SK-N-SH treated with all-trans-retinoic acid at 6 μM for 48 hours (cell line): ENCODE data around the gene PLXNC1.

Source experiments
- ATAC-seq: fragments of 200-7000 bp; cut with Tn5 transposase; 3 replicates; pipeline ENCODE4 v1.9.1; 2020; ENCODE audit warnings: mild to moderate bottlenecking, moderate library complexity
- ARNTL ChIP-seq: fragments of 450-650 bp; formaldehyde crosslinking; IDR thresholded peaks from 2 replicates; pipeline ENCODE4 v1.5.0; 2020; ENCODE audit warnings: low read depth, mild to moderate bottlenecking, moderate library complexity, borderline replicate concordance
- BACH2 ChIP-seq: fragments of 250-450 bp; sonication (Bioruptor Pico); IDR thresholded peaks from 2 replicates; pipeline ENCODE4 v1.9.0; 2021; ENCODE audit warnings: mild to moderate bottlenecking, borderline replicate concordance
- CSDC2 ChIP-seq: fragments of 250-450 bp; sonication (Bioruptor Pico); IDR thresholded peaks from 2 replicates; pipeline ENCODE4 v1.5.0; 2020; ENCODE audit warnings: mild to moderate bottlenecking, moderate library complexity
- ESRRG ChIP-seq: fragments of 250-450 bp; sonication (Bioruptor Pico); IDR thresholded peaks from 2 replicates; pipeline ENCODE4 v1.6.1; 2021; ENCODE audit warnings: mild to moderate bottlenecking
- ISL1 ChIP-seq: fragments of 250-450 bp; sonication (Bioruptor Pico); IDR thresholded peaks from 2 replicates; pipeline ENCODE4 v2.1.2; 2022; ENCODE audit warnings: mild to moderate bottlenecking, moderate library complexity
- OSR1 ChIP-seq: fragments of 250-450 bp; sonication (Bioruptor Pico); IDR thresholded peaks from 2 replicates; pipeline ENCODE4 v1.8.0; 2022; ENCODE audit warnings: moderate library complexity, mild to moderate bottlenecking, inconsistent platforms
- POU6F1 ChIP-seq: fragments of 250-450 bp; sonication (Bioruptor Pico); IDR thresholded peaks from 2 replicates; pipeline ENCODE4 v1.8.0; 2021; ENCODE audit warnings: low read depth, mild to moderate bottlenecking, moderate library complexity, borderline replicate concordance
- PPARA ChIP-seq: fragments of 250-450 bp; sonication (Bioruptor Pico); IDR thresholded peaks from 2 replicates; pipeline ENCODE4 v1.5.0; 2020; ENCODE audit warnings: mild to moderate bottlenecking, borderline replicate concordance
- RARB ChIP-seq: fragments of 250-450 bp; sonication (Bioruptor Pico); IDR thresholded peaks from 2 replicates; pipeline ENCODE4 v1.8.0; 2021; ENCODE audit warnings: mild to moderate bottlenecking, moderate library complexity
- SNAI2 ChIP-seq: fragments of 250-450 bp; sonication (Bioruptor Pico); IDR thresholded peaks from 2 replicates; pipeline ENCODE4 v1.5.0; 2020; ENCODE audit warnings: mild to moderate bottlenecking, moderate library complexity
- TCF4 ChIP-seq: fragments of 250-450 bp; sonication (Bioruptor Pico); IDR thresholded peaks from 2 replicates; pipeline ENCODE4 v1.8.0; 2021; ENCODE audit warnings: mild to moderate bottlenecking, moderate library complexity, borderline replicate concordance
- TOX ChIP-seq: fragments of 250-450 bp; sonication (Bioruptor Pico); IDR thresholded peaks from 2 replicates; pipeline ENCODE4 v1.8.0; 2021; ENCODE audit warnings: mild to moderate bottlenecking, moderate library complexity, borderline replicate concordance
- TSHZ2 ChIP-seq: fragments of 250-450 bp; sonication (Bioruptor Pico); IDR thresholded peaks from 2 replicates; pipeline ENCODE4 v1.5.0; 2020; ENCODE audit warnings: mild to moderate bottlenecking, moderate library complexity
- ZC3H10 ChIP-seq: fragments of 250-450 bp; sonication (Bioruptor Pico); IDR thresholded peaks from 2 replicates; pipeline ENCODE4 v1.5.1; 2021; ENCODE audit warnings: mild to moderate bottlenecking, moderate library complexity
- ZFP3 ChIP-seq: fragments of 250-450 bp; sonication (Bioruptor Pico); IDR thresholded peaks from 2 replicates; pipeline ENCODE4 v1.5.0; 2020; ENCODE audit warnings: mild to moderate bottlenecking, moderate library complexity
- ZFP30 ChIP-seq: fragments of 450-650 bp; formaldehyde crosslinking; IDR thresholded peaks from 2 replicates; pipeline ENCODE4 v1.5.0; 2022; ENCODE audit warnings: mild to moderate bottlenecking, moderate library complexity
- ZNF565 ChIP-seq: fragments of 450-650 bp; formaldehyde crosslinking; conservative IDR thresholded peaks from 2 replicates; pipeline ENCODE4 v1.5.0; 2020; ENCODE audit warnings: low read depth, mild to moderate bottlenecking, moderate library complexity
- ZNF70 ChIP-seq: fragments of 450-650 bp; formaldehyde crosslinking; IDR thresholded peaks from 2 replicates; pipeline ENCODE4 v1.5.0; 2020; ENCODE audit warnings: mild to moderate bottlenecking, moderate library complexity
- ZNF8 ChIP-seq: fragments of 450-650 bp; formaldehyde crosslinking; IDR thresholded peaks from 2 replicates; pipeline ENCODE4 v1.5.0; 2020; ENCODE audit warnings: mild to moderate bottlenecking, moderate library complexity
- TF ChIP-seq, protein P1 (sequence below): fragments of 250-450 bp; sonication (Bioruptor Pico); IDR thresholded peaks from 2 replicates; pipeline ENCODE4 v1.5.1; 2020; ENCODE audit warnings: low read depth, mild to moderate bottlenecking, moderate library complexity
- TF ChIP-seq, protein P2 (sequence below): fragments of 250-450 bp; sonication (Bioruptor Pico); IDR thresholded peaks from 2 replicates; pipeline ENCODE4 v1.8.0; 2020; ENCODE audit warnings: mild to moderate bottlenecking, moderate library complexity, borderline replicate concordance
- TF ChIP-seq, protein P3 (sequence below): fragments of 250-450 bp; sonication (Bioruptor Pico); IDR thresholded peaks from 2 replicates; pipeline ENCODE4 v1.5.1; 2021; ENCODE audit warnings: mild to moderate bottlenecking, moderate library complexity

The PLXNC1 gene

DNA sequence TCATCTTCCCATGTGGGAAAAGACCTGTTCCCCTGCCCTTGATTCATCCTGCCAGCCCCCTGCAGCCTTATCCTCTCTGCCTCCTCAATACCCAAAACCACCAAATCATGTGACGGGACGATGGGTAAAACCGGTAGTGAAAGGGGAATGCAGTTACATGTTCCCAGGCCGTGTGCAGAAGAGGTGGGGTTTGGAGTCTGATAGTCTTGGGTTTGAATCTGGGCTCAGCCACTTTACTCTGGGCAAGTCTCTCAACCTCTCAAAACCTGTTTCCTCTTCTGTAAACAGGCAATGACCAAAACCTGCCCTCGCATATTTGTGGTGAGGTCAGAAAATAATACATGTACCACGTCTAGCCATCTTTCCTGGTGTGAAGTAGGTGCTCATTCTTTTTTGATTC lies 123.0 kb downstream of the PLXNC1 start:
- ATAC-seq: no peak
- TF ChIP-seq, protein P1, sequence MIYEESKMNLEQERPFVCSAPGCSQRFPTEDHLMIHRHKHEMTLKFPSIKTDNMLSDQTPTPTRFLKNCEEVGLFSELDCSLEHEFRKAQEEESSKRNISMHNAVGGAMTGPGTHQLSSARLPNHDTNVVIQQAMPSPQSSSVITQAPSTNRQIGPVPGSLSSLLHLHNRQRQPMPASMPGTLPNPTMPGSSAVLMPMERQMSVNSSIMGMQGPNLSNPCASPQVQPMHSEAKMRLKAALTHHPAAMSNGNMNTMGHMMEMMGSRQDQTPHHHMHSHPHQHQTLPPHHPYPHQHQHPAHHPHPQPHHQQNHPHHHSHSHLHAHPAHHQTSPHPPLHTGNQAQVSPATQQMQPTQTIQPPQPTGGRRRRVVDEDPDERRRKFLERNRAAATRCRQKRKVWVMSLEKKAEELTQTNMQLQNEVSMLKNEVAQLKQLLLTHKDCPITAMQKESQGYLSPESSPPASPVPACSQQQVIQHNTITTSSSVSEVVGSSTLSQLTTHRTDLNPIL (CRISPR knock-in tag): no peak
- TF ChIP-seq ZFP30 (CRISPR knock-in tag): no peak
- TF ChIP-seq SNAI2 (CRISPR knock-in tag): no peak
- no peak for TF ChIP-seq TOX (CRISPR knock-in tag)
- TF ChIP-seq CSDC2: no peak

- ATAC-seq: no peak
- TF ChIP-seq ZNF565: no peak
- TF ChIP-seq ESRRG: no peak
- TF ChIP-seq RARB (CRISPR knock-in tag): no peak
- TF ChIP-seq CSDC2: no peak
Measured at GRCh38 chr12:94272280-94272679, 123.9 kb downstream of the PLXNC1 start.

- TF ChIP-seq TOX (CRISPR knock-in tag) (no peak), POU6F1 (CRISPR knock-in tag) (no peak), ZNF8 (CRISPR knock-in tag) (no peak), ZNF565 (no peak), ZC3H10 (no peak), ZNF70 (CRISPR knock-in tag) (no peak), TCF4 (CRISPR knock-in tag) (no peak), BACH2 (no peak), ARNTL (no peak), ZFP3 (no peak), OSR1 (CRISPR knock-in tag) (no peak)
- ATAC-seq: no peak
Measured at GRCh38 chr12:94273272-94273671, 124.9 kb downstream of the PLXNC1 start.

- no peak for ATAC-seq
- TF ChIP-seq OSR1 (CRISPR knock-in tag) (no peak), ISL1 (CRISPR knock-in tag) (no peak), PPARA (CRISPR knock-in tag) (no peak), ZFP30 (CRISPR knock-in tag) (no peak), ZNF8 (CRISPR knock-in tag) (no peak), ZNF565 (no peak), ZFP3 (no peak), ESRRG (no peak), CSDC2 (no peak), RARB (CRISPR knock-in tag) (no peak), ARNTL (no peak), SNAI2 (CRISPR knock-in tag) (no peak)
- TF ChIP-seq, protein P2, sequence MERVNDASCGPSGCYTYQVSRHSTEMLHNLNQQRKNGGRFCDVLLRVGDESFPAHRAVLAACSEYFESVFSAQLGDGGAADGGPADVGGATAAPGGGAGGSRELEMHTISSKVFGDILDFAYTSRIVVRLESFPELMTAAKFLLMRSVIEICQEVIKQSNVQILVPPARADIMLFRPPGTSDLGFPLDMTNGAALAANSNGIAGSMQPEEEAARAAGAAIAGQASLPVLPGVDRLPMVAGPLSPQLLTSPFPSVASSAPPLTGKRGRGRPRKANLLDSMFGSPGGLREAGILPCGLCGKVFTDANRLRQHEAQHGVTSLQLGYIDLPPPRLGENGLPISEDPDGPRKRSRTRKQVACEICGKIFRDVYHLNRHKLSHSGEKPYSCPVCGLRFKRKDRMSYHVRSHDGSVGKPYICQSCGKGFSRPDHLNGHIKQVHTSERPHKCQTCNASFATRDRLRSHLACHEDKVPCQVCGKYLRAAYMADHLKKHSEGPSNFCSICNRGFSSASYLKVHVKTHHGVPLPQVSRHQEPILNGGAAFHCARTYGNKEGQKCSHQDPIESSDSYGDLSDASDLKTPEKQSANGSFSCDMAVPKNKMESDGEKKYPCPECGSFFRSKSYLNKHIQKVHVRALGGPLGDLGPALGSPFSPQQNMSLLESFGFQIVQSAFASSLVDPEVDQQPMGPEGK (CRISPR knock-in tag): no peak
Measured at GRCh38 chr12:94276725-94277124, 128.3 kb downstream of the PLXNC1 start.

DNA sequence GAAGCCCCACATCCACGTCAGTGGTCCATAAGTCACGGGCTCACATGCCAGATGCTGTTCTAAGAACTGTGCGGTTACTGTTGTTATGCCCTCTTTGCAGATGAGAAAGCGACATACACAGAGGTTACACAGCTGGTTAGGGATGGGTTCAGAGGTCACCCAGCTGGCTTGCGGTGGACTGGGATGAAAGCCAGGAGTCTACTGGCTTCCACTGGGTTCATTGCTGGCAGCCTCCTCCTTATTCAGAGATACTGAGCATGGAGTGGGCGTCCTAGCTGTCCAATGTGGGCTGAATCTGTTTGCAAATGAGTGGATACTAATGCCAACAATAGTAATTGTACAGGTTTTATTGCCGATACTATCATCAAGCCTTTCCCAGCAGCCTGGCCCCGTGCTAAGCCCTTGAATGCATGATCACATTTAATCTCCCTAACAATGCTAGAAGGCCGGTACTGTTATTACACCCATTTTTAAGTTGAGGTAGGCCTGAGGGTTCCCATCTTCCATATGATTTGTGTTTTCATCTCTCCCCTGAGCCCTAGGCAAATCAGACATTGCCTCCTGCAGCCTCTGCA lies 129.1 kb downstream of the PLXNC1 start:
- TF ChIP-seq TSHZ2 (CRISPR knock-in tag) (no peak), TCF4 (CRISPR knock-in tag) (no peak), ZFP30 (CRISPR knock-in tag) (no peak), ZNF8 (CRISPR knock-in tag) (no peak), ZNF565 (no peak), BACH2 (no peak), RARB (CRISPR knock-in tag) (no peak), ZFP3 (no peak), POU6F1 (CRISPR knock-in tag) (no peak), TOX (CRISPR knock-in tag) (no peak), SNAI2 (CRISPR knock-in tag) (no peak), OSR1 (CRISPR knock-in tag) (no peak)
- TF ChIP-seq, protein P3, sequence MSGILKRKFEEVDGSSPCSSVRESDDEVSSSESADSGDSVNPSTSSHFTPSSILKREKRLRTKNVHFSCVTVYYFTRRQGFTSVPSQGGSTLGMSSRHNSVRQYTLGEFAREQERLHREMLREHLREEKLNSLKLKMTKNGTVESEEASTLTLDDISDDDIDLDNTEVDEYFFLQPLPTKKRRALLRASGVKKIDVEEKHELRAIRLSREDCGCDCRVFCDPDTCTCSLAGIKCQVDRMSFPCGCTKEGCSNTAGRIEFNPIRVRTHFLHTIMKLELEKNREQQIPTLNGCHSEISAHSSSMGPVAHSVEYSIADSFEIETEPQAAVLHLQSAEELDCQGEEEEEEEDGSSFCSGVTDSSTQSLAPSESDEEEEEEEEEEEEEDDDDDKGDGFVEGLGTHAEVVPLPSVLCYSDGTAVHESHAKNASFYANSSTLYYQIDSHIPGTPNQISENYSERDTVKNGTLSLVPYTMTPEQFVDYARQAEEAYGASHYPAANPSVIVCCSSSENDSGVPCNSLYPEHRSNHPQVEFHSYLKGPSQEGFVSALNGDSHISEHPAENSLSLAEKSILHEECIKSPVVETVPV (CRISPR knock-in tag): no peak
- no peak for ATAC-seq
